Neutrophil (primary cell): ENCODE measurements around the gene SLC1A7.

Source experiments
- H3K27ac ChIP-seq: fragments of 200-600 bp; sonication (generic); 2 replicates; pipeline ENCODE4 v1.5.1; 2016; ENCODE audit warnings: mild to moderate bottlenecking, moderate library complexity
- H3K27me3 ChIP-seq: fragments of 200-600 bp; sonication (generic); 2 replicates; pipeline ENCODE4 v1.6.0; 2016; ENCODE audit warnings: mild to moderate bottlenecking
- H3K36me3 ChIP-seq: fragments of 200-600 bp; sonication (generic); 2 replicates; pipeline ENCODE4 v1.5.1; 2017
- H3K4me1 ChIP-seq, 2 experiments: fragments of 200-600 bp in 1 of 2; sonication (generic) in 1 of 2; 1 replicate in 1 of 2; 2 replicates in 1 of 2; pipeline versions ENCODE4 v1.5.1 to v1.6.1; 2013 to 2016; ENCODE audit warnings: low read depth in 1 of 2, low read length in 1 of 2, mild to moderate bottlenecking in 1 of 2, moderate library complexity in 1 of 2; ENCODE audit not compliant: control insufficient read depth in 1 of 2, insufficient read depth in 1 of 2
- H3K4me3 ChIP-seq, 2 experiments: fragments of 200-600 bp in 1 of 2; sonication (generic) in 1 of 2; 1 replicate in 1 of 2; 2 replicates in 1 of 2; pipeline ENCODE4 v1.5.1; 2013 to 2016; ENCODE audit warnings: low read depth in 1 of 2, low read length in 1 of 2, mild to moderate bottlenecking in 1 of 2, moderate library complexity in 1 of 2
- H3K9me3 ChIP-seq: fragments of 200-600 bp; sonication (generic); 2 replicates; pipeline ENCODE4 v1.5.1; 2016
- CTCF ChIP-seq: fragments of 200-600 bp; sonication (generic); IDR thresholded peaks from 2 replicates; pipeline ENCODE4 v1.5.1; 2016; ENCODE audit warnings: antibody characterized with exemption

SLC1A7 gene

GRCh38 chr1:53067886-53068285 lies 74.6 kb downstream of the SLC1A7 start:
- Histone ChIP-seq H3K36me3 (no peaks in the 10 kb centered on the region), H3K4me1 (peaks cover 0 to 2% of the 10 kb centered on the region in 2 experiments), H3K27ac (no peak overlapping the region), H3K4me3 (no peak overlapping the region), H3K27me3 (peaks cover 27% of the 10 kb centered on the region), H3K9me3 (no peaks in the 10 kb centered on the region)
- no peak for TF ChIP-seq CTCF

GRCh38 chr1:53066891-53067738 lies 75.3 kb downstream of the SLC1A7 start:
- Histone ChIP-seq H3K27me3 (peaks cover 34% of the 10 kb centered on the region), H3K27ac (no peak overlapping the region), H3K4me3 (no peak overlapping the region), H3K4me1 (peaks cover 4 to 10% of the 10 kb centered on the region in 2 experiments), H3K36me3 (no peaks in the 10 kb centered on the region), H3K9me3 (no peaks in the 10 kb centered on the region)
- TF ChIP-seq CTCF = no peak

GRCh38 chr1:53066488-53066887 lies 76.0 kb downstream of the SLC1A7 start:
- H3K4me1 ChIP-seq = peaks cover 5 to 14% of the 10 kb centered on the region in 2 experiments
- H3K27me3 ChIP-seq = peaks cover 41% of the 10 kb centered on the region
- H3K4me3 ChIP-seq = no peak overlapping the region
- TF ChIP-seq CTCF = no peak
- H3K27ac ChIP-seq = no peak overlapping the region
- H3K9me3 ChIP-seq = no peaks in the 10 kb centered on the region
- H3K36me3 ChIP-seq = no peaks in the 10 kb centered on the region

GRCh38 chr1:53065391-53065790 lies 77.0 kb downstream of the SLC1A7 start:
- H3K9me3 ChIP-seq = no peaks in the 10 kb centered on the region
- peaks cover 51% of the 10 kb centered on the region for H3K27me3 ChIP-seq
- H3K27ac ChIP-seq = no peak overlapping the region
- no peak overlapping the region for H3K4me3 ChIP-seq
- TF ChIP-seq CTCF = no peak
- H3K4me1 ChIP-seq = peaks cover 5 to 14% of the 10 kb centered on the region in 2 experiments
- H3K36me3 ChIP-seq = no peaks in the 10 kb centered on the region

GRCh38 chr1:53063744-53064515 lies 78.5 kb downstream of the SLC1A7 start:
- peaks cover 66% of the 10 kb centered on the region for H3K27me3 ChIP-seq
- no peak overlapping the region for H3K4me3 ChIP-seq
- H3K4me1 ChIP-seq = peaks cover 5 to 14% of the 10 kb centered on the region in 2 experiments
- H3K36me3 ChIP-seq = no peaks in the 10 kb centered on the region
- H3K27ac ChIP-seq = no peak overlapping the region
- no peaks in the 10 kb centered on the region for H3K9me3 ChIP-seq
- TF ChIP-seq CTCF = no peak
